GM12891 (cell line): ENCODE results near the gene CD44.

Source experiments
- POLR2A ChIP-seq: IDR thresholded peaks from 2 replicates; pipeline ENCODE4 v1.6.1; 2011; ENCODE audit warnings: low read depth, low read length, control low read depth
- TAF1 ChIP-seq: IDR thresholded peaks from 2 replicates; pipeline ENCODE4 v1.6.1; 2011; ENCODE audit warnings: low read depth, low read length, control low read depth

DNA sequence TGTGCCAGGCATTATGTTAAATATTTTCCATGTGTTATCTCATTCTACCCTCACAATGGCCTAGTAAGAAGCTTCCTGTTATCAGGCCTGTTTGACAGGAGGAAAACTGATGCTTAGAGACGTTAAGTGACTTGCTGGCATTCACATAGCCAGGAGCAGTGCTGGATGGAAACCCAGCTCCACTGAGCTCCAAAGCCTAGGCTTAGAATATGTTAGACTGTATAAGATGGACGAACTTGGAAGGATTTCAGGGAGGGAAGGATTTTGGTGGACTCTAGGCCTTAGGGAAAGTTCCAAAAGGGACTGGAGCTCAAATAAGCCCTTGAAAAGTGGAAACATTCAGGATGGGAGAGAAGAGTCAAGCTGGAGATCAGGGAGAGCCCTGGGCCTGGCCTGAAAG lies 2.1 kb downstream of the CD44 start:
- TF ChIP-seq POLR2A: no peak
- TF ChIP-seq TAF1: no peak
